IPS DF 4.7 (cell line): ENCODE data around the gene MANSC4.
A peak's percentile ranks its signal among the peaks of the same experiment; 100 is the strongest.

ENCODE experiments used
- DNase-seq: peaks from one replicate; pipeline ENCODE4 v3.0.0-alpha.2; 2013; ENCODE audit warnings: low spot score; ENCODE audit errors: extremely low read depth

MANSC4 gene

DNA sequence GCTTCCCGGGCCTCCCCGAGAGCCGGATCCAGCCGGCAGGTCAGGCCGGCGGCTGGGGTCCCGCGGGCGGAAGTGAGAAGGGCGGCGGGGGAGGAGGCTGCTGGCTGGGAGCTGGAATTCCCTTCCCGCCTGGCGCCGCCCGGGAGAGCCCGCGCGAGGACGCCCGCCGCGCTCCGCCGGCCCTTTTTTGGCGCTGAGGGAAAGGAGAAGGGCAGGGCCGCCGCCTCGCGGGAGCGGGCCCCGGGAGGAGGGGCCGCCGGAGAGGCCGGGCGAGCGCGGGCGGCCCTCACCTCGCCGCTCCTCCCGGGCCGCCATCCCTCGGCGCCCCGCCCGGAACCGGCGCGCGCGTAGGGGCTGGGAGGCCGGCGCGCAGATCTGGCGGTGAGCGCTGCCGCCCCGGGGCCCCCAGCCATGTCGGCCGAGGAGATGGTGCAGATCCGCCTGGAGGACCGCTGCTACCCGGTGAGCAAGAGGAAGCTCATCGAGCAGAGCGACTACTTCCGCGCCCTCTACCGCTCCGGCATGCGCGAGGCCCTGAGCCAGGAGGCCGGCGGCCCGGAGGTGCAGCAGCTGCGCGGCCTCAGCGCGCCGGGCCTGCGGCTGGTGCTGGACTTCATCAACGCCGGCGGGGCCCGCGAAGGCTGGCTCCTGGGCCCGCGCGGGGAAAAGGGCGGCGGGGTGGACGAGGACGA, at the start of gene MANSC4, which contains the start of gene KLHL42:
MANSC4 (minus strand) TSS at position 317 of the 692 bp plus-strand sequence. CDS start 8,960 bp downstream, outside the sequence.
KLHL42 (plus strand) TSS at position 314 of the 692 bp plus-strand sequence; CDS start at position 412, 98 bp downstream.
- DNase-seq, result no peak

GRCh38 chr12:27828196-27828595, 48.2 kb upstream of the MANSC4 start:
- no peak for DNase-seq

DNA sequence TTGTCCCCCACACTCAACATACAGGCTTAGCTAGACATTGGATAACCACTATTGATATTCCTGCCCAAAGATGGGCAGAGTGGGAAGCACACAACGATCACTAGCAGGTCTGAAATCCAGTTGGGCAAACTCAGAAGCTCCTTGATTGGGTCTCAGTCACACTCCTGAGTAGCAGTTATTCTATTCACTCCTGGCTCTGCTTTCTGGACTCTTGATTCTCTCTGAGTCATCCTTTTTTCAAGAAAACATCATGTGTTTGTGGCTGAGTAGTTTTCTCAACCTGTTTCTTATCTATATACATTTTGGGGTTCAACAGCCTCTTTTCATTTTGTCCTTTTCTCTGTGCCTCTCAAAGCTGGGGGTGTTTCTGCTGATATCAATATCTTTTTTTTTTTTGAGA, 46.0 kb upstream of the MANSC4 start:
- no peak for DNase-seq

DNA sequence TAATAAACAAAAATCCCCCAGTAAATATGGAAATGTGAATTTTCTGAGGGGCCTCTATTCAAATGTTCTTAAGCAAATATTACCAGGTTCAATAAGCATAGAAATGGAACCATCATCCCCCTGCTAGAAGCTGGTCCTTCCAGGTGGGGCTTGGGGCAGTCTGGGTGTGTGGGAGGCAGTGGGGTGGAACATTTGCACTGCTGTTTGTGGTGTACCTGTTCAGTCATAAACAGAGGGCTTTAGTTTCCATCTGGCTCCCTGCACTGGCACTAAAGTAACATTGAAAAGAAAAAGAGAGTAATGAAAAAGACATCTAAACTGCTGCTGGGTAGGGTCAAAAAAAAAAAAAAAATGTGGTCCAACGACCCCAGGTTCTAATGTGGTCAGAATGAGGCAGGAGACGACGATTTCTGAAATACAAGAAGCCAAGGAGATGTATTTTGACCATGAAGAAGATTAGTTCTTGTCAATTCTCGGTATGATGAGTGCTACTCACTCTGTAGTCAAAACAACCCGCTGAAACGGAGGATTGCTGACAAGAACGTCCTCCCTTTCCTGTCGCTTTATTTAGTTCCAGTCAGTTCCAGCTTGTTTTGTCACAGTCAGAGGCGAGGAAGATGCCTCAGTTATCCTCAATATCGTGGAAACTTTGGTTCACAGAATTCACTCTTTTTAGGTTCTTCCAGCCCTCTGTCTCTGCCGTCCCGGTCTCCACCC, 44.2 kb upstream of the MANSC4 start:
- no peak for DNase-seq

GRCh38 chr12:27823038-27823437, 43.0 kb upstream of the MANSC4 start:
- no peak for DNase-seq

GRCh38 chr12:27822076-27822712, 42.2 kb upstream of the MANSC4 start:
- no peak for DNase-seq

- peak; percentile 82 for DNase-seq
Observed at GRCh38 chr12:27821259-27821973, 41.4 kb upstream of the MANSC4 start.

DNA sequence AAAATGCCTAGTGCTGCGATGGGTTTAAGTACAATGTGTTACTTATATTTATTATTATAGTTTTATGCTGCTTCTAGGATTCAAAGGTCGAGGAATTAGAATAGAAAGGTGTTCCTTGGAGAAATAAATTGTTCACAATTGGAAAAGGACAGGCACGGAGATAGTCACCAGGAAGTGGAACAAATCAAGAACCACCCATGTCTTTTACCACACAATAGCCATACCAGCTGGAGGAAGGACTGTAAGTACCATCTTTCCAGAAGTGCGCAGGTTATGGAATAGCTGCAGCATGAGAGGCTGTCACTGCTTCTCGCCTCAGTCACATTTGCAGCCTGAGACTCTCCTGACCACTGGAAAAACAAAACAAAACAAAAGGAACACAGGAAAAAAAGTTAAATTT, 40.5 kb upstream of the MANSC4 start:
- DNase-seq, result no peak

- no peak for DNase-seq
Observed at GRCh38 chr12:27818401-27818918, 38.4 kb upstream of the MANSC4 start.

- DNase-seq, result no peak
Observed at GRCh38 chr12:27817766-27818165, 37.7 kb upstream of the MANSC4 start.

- DNase-seq, result no peak
Observed at GRCh38 chr12:27814851-27815591, 35.0 kb upstream of the MANSC4 start.

DNA sequence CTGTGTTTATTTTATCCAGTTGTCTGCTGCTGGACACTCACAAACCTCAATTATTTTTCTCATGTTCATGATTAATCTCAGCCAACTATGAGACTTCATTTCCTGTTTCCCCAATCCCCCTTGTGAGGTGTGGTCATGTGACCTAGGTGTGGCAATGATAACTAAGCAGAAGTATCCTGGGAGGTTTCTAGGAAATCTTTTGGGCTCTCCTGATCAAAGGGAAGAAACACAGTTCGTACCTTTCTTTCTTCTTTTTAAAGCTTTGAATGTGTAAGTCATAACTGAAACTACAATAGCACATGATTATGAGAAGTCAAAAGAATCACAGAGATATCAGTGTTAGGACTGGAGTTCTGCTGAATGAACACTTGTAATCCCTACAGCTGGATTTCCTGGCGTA, 34.4 kb upstream of the MANSC4 start:
- no peak for DNase-seq

GRCh38 chr12:27812502-27812901, 32.5 kb upstream of the MANSC4 start:
- no peak for DNase-seq

GRCh38 chr12:27810756-27811155, 30.7 kb upstream of the MANSC4 start:
- no peak for DNase-seq

GRCh38 chr12:27808841-27809240, 28.8 kb upstream of the MANSC4 start:
- DNase-seq, result no peak

DNA sequence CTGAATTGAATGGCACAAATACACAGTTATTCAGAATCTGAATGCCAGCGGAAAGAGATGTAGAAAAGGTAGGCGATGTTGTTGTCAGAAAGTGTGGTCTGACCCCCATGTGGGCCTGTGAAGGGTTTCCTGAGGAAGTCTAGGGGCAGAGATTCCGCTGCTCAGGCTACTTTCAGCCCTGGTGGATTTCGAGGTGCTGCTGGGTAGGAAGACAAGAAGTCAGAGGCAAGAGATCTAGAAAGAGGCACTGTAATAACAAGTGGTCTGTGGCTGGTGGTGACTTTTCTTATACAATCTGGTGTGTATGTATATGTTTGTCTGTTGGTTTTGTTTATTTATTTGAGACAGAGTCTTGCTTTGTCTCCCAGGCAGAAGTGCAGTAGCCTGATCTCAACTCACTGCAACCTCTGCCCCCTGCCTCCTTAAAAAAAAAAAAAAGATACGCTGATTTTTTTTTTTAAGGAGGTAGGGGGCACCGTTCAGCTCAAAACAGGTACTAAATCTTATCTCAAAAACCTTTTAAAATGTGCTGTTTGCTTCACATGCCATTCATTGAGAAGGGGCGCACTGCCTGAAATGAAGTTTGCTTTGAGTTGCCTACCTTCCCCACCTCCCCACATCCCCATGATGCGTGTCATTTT, 27.1 kb upstream of the MANSC4 start:
- no peak for DNase-seq

DNA sequence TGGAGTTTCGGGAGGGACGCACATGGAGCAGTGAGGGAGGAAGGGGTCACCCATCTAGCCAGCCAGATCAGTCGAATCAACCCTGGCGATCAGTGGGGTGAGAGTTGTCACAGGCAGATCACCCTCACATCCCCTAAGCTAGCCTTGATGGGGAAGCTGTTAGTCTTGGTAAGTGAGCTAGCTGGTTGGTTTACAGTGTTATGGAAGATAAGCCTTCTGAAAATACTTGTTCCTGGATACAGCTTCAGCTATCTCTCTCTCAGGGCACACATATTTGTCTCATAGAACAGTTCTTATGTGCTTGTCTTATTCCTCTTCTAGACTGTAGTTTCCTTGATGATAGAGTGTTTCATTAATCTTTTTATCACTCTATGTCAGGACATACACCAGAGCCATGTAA, 26.2 kb upstream of the MANSC4 start:
- DNase-seq, result no peak

DNA sequence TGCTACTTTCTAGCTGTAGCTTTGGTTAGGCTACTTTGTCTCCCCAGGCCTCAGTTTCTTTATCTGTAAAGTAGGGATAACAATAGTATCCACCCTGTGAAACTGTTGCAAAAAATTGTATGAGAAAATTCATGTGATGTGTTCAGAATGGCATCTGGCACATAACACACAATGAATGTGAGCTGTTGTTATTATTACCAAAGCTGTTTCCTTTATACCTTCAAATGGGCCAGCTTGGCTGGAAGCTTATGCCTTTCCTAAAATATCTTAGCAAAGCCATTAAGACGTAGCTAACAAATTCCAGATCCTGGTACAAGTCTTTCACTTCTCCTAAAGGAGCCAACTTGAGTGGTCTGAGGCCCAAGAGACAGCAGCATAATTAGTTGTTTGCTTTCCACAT, 25.2 kb upstream of the MANSC4 start:
- DNase-seq, result no peak

- no peak for DNase-seq
Observed at GRCh38 chr12:27802936-27803335, 22.9 kb upstream of the MANSC4 start.

GRCh38 chr12:27802511-27802910, 22.5 kb upstream of the MANSC4 start:
- DNase-seq, result no peak
